OCI-LY7 (cell line): Measurements from ENCODE around the gene DNAH11.

Source experiments
- CTCF ChIP-seq: fragments of 200-600 bp; sonication (generic); conservative IDR thresholded peaks from 2 replicates; pipeline ENCODE4 v1.5.1; 2014; ENCODE audit warnings: mild to moderate bottlenecking, antibody characterized with exemption, low read length, moderate library complexity, mixed read lengths
- EZH2phosphoT487 ChIP-seq: fragments of 200-600 bp; sonication (generic); IDR thresholded peaks from 2 replicates; pipeline ENCODE4 v1.6.1; 2018; ENCODE audit warnings: low read depth, borderline replicate concordance, mild to moderate bottlenecking, mixed run types, antibody characterized with exemption, low read length, moderate library complexity, mixed read lengths

- TF ChIP-seq EZH2phosphoT487 (no peak), CTCF (no peak)
These were observed 164.7 kb downstream of the DNAH11 start for GRCh38 chr7:21707566-21707965.
